GM13976 (cell line): ENCODE measurements around the gene SCUBE1.

Experiments used
- DNase-seq: peaks from one replicate; pipeline ENCODE4 v3.0.0; 2012; ENCODE audit warnings: low spot score
- CTCF ChIP-seq: IDR thresholded peaks from 2 replicates; pipeline ENCODE4 v1.5.1; 2012; ENCODE audit warnings: borderline replicate concordance, mild to moderate bottlenecking; ENCODE audit not compliant: insufficient read depth; ENCODE audit errors: extremely low read depth, missing control alignments, control extremely low read depth
- in situ Hi-C: fragments of 300-500 bp; cut with MboI; formaldehyde crosslinking; loops from one replicate; pipeline ENCODE4 v1.12.0; 2022; ENCODE audit warnings: low sequenced_read_pairs, mixed read lengths, inconsistent platforms; ENCODE audit not compliant: unreplicated experiment

SCUBE1 gene

GRCh38 chr22:43325176-43325575 lies 18.0 kb downstream of the SCUBE1 start:
- no peak for DNase-seq
- TF ChIP-seq CTCF: no peak
- in situ Hi-C loops: no loop called here

- in situ Hi-C loops: no loop called here
- no peak for DNase-seq
These were observed 21.9 kb downstream of the SCUBE1 start for GRCh38 chr22:43320943-43321900.

GRCh38 chr22:43319661-43320486 lies 23.3 kb downstream of the SCUBE1 start:
- no peak for TF ChIP-seq CTCF
- in situ Hi-C loops: no loop called here
- DNase-seq: no peak

More at GRCh38 chr22:43320943-43321900, 21.9 kb downstream of the SCUBE1 start:
- no peak for TF ChIP-seq CTCF

GRCh38 chr22:43317239-43317638 lies 25.9 kb downstream of the SCUBE1 start:
- in situ Hi-C loops: no loop called here
- DNase-seq: no peak
- no peak for TF ChIP-seq CTCF

- TF ChIP-seq CTCF: no peak
- DNase-seq: no peak
- in situ Hi-C loops: no loop called here
These were observed 27.4 kb downstream of the SCUBE1 start for GRCh38 chr22:43315687-43316217.

- in situ Hi-C loops: no loop called here
- no peak for TF ChIP-seq CTCF
- no peak for DNase-seq
These were observed 28.6 kb downstream of the SCUBE1 start for GRCh38 chr22:43314611-43315010.
